Stimulated activated CD8-positive, alpha-beta memory T cell treated with anti-CD3 and anti-CD28 coated beads, Interleukin-7, amount 100 ng/mL, for 4 hours (primary cell): ENCODE data around the gene GRPR.
"Not testable (repeated sequence)": the region's sequence is repeated elsewhere in the genome, so short reads cannot be mapped to it uniquely, and the experiment has no call there.

Source experiments
- DNase-seq, 2 donors: peaks; one replicate each; pipeline ENCODE4 v3.0.0-alpha.2; 2020; ENCODE audit warnings: low read depth in 2 of 2

Gene GRPR

DNA sequence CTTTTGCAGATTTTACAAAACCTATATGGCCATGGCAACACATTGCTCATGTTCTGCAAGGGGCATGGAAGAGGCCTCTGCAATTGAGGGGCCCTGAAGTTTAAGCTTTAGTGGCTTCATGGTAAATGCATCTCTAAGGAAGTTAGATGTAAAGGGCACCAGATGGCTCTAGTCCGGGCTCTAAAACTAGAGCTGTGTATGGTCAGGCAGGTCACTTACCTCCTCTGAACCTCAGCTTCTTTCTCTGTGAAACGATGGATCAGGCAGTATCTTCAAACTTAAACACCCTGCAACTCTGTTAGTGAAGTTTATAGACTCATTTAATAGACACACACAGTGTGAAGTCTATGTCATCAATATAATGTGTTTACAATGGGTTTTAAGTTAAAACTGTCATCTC lies 53.9 kb downstream of the GRPR start:
- DNase-seq: no peak

DNA sequence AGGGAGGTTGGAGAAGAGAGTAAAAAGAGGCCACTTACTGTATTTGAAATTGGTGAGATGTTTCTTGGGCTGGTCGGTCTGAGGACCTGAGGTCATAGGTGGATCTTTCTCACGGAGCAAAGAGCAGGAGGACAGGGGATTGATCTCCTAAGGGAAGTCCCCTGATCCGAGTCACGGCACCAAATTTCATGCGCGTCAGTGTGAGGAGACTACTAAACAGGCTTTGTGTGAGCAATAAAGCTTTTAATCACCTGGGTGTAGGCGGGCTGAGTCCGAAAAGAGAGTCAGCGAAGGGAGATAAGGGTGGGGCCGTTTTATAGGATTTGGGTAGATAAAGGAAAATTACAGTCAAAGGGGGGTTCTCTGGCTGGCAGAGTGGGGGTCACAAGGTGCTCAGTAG lies 60.5 kb downstream of the GRPR start:
- DNase-seq: not testable (repeated sequence)

DNA sequence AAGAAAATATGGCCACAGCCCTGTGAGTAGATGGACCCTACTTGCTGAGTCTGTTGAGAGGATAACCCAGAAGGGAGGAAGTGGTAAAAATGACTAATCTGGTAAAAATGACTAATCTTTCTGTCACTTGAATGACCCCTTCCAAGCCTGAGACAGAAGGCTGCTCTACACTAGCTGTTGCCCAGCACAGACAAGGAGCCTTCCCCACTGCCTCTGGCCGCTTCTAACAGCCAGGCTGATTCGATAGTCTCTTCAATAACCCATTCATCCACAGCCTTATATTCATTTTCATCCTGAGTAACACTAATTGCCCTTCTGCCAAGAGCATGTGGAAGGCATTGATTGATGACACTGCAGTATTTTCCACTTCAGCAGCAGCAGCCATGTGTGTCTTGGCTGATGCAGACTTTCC lies 62.4 kb downstream of the GRPR start:
- no peak for DNase-seq

DNA sequence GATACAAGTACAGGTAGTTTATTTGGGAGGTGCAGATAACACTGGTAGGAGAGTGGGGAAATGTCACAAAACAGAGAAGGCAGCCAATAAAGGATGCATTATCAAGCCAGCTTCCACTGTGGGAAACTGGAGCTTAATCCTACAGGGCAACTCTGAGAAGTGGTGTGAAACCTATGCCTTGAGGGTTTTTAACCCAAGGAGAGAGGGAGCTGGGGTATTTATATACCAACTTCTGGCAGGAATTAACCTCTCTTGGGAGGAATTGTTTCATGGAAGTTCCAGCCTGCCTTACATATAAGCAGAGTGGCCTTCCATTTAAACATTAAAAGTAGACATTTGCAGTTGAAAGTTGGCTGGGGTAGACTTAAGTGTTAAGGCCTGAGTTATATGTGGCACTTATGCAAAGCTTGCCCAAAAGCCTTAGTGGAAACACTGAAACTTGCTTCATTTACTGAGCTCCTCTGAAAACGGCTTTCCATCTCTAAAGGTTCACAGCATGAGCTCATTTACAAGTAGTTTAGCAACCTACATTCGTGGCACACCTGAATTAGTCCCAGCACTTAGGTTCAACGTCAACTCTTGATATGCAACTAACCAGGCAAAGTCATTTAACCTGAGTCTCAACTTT lies 63.1 kb downstream of the GRPR start:
- DNase-seq: no peak

DNA sequence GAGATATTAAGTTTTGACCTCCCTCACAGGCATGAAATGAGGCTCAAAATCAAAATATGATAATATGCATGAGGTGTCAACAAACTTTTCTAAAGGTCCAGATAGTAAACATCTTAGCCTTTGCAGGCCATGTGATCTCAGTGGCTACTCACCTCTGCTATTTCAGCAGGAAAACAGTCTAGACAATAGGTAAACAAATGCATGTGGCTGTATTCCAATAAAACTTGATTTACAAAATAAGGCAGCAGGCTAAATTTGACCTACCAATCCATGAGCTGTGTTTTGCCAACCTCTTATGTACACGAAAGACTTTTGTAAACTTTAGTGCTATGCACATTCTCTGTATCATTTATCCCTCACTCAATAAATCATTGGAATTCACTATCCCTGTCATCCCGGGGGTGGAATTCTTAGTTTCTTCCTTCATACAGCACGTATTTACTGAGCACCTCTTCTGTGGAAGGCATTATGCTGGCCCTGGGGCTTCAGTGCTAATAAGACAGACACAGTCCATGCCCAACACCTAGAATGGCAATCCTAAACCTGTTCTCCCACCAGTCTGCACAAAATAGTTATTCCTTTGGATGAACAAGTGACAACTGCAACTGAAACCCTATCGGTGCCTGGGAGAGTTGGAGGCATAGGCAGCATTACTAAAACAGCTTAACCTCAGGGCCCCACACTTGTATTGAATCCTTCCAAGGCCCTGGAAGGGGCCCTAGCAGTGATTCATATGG lies 63.8 kb downstream of the GRPR start:
- DNase-seq: no peak

DNA sequence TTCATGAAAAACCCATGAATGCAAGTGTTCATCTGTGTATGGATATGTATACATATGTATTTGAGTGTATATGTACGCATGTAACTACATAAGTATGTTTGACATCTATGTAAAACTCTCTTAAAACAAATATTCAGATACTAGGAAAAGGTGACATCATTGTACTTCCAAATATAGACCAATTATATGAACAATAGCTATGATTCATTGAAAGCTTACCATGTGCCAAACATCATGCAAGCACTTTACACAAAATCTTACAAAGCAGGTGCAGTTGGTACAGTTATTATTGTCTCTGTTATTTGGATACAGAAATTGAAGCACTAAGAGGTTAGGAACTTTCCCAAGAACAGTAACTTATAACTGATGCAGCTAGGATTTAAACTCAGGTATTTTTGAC lies 65.3 kb downstream of the GRPR start:
- no peak for DNase-seq

DNA sequence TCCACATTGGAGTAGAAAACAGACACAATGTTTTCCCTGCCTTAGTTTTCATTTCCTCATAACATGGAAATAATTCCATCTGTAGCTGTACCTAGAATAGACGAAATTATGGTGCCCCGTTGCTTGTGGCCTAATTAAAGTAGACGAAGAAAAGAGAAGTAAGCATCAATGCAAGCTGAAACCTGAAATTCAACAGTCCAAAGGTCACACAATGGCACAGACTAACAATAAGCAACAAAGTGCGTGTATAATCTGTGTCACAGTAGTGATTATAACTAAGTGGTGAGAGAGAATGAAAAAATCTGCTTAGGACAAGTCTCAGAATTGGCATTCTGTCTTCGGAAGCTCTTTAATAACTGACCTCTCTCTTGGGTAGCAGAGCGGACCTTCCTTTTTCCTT lies 68.2 kb downstream of the GRPR start:
- no peak for DNase-seq

DNA sequence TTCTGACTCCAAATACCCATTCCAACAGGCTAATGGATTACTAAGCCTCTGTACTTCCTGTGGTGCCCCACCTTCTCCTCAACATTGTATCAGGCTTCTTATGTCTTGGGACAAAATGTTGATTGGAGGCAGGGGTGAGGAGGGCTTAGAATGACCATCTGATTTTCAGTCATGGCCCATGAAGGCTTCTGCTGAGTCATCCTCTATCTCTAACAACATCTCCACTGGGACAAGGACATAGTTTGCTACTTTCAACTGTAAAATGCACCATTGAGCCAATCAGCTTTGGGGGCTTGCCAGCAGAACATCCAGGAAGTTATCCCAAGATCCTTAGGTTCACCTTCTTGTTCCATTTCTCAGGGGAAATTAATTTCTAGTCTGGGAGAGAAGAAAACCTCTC lies 73.5 kb downstream of the GRPR start:
- DNase-seq: no peak

DNA sequence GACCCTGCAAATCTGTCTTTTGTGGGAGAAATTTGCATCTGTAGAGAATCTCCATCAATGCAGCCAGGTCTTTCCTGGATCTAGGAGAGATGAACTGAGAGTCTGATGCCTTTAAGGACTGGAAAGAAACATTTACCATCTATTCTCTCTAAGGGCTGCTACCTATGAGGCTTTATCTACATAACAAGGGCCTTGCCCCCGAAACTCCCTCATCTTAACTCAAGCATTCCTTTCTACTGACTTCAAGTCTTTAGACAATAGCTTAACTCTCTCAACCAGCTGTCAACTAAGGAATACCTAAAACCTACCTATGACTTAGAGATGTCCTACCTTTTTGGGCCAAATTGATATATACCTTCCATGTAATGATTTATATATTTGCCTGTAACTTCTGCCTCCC lies 76.0 kb downstream of the GRPR start:
- no peak for DNase-seq

DNA sequence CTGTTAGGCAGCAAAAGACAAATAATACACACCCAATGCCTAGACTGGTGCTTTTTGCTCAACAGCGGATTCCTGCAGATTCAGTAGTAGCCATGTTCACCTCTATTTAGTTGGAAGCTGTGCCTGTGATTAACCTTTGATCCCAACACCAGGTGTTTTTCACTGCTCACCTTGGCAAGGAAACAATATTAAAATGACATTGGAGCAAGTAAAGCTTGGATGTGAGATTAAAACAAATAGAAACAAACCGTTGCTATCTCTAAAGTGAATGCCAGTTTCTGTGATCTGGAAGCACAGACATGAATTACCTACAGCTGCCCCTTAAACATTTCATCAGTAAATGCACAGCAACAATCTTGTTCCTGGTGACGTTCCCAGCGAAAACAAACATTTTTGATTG lies 79.6 kb downstream of the GRPR start:
- DNase-seq: no peak
